Gastroesophageal sphincter (tissue), 3 donors: ENCODE results near the gene CDH26.

Experiments used
- EP300 ChIP-seq: sonication (generic); formaldehyde crosslinking; IDR thresholded peaks from one replicate; pipeline ENCODE4 v1.6.1; 2017; ENCODE audit warnings: antibody characterized with exemption, mild to moderate bottlenecking
- POLR2A ChIP-seq, 2 donors: fragments of 450-650 bp; IDR thresholded peaks; one replicate each; pipeline ENCODE4 v1.6.1; 2017; ENCODE audit warnings: antibody characterized with exemption in 2 of 2, mild to moderate bottlenecking in 2 of 2, moderate library complexity in 1 of 2
- POLR2AphosphoS5 ChIP-seq: sonication (generic); formaldehyde crosslinking; IDR thresholded peaks from one replicate; pipeline ENCODE4 v1.6.1; 2017; ENCODE audit warnings: antibody characterized with exemption
- TF ChIP-seq, protein P1 (sequence below), 4 experiments: fragments of 200-600 bp in 2 of 4; fragments of 450-650 bp in 2 of 4; sonication (generic) in 1 of 4; IDR thresholded peaks; one replicate each; pipeline ENCODE4 v1.5.1; 2017 to 2019; ENCODE audit warnings: antibody characterized with exemption in 4 of 4, mild to moderate bottlenecking in 2 of 4, moderate library complexity in 2 of 4

DNA sequence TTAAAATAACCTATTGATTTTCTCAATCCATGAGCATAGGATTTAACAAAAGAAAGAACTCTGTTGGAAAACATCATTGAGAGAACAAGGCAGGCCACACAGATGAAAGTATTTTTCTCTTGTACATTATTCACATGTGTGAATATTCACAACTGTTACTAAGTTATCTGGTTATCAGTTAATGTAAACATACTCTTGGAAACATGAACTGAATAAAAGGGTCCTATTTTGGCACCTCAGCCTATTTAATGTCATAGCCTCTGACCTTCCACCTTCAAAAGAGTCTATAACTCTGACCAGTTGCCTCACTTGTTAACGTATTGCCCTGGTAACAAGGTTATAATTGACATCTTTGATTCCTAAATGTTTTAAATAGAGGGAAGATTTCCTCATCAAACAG is 32.9 kb upstream of the CDH26 start:
- TF ChIP-seq POLR2AphosphoS5 (no peak), POLR2A (IDR thresholded peaks at IDR 0.05) (no peak), EP300 (no peak)
- TF ChIP-seq, protein P1, sequence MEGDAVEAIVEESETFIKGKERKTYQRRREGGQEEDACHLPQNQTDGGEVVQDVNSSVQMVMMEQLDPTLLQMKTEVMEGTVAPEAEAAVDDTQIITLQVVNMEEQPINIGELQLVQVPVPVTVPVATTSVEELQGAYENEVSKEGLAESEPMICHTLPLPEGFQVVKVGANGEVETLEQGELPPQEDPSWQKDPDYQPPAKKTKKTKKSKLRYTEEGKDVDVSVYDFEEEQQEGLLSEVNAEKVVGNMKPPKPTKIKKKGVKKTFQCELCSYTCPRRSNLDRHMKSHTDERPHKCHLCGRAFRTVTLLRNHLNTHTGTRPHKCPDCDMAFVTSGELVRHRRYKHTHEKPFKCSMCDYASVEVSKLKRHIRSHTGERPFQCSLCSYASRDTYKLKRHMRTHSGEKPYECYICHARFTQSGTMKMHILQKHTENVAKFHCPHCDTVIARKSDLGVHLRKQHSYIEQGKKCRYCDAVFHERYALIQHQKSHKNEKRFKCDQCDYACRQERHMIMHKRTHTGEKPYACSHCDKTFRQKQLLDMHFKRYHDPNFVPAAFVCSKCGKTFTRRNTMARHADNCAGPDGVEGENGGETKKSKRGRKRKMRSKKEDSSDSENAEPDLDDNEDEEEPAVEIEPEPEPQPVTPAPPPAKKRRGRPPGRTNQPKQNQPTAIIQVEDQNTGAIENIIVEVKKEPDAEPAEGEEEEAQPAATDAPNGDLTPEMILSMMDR (IDR thresholded peaks at IDR 0.05), result no peak
